ENCODE measurements around the gene EFNB3. TPM values are rescaled to one million over a fixed set of nuclear protein-coding genes. Genes with fewer than 3 reads are reported as not detected.

Gene EFNB3
- total and polyA plus RNA-seq, 2 of the 8 experiments (the other 6 are each of a cell fraction or from before 2014, with no cell fraction given): 15.0 to 27.3 TPM

- TF ChIP-seq, protein P1, sequence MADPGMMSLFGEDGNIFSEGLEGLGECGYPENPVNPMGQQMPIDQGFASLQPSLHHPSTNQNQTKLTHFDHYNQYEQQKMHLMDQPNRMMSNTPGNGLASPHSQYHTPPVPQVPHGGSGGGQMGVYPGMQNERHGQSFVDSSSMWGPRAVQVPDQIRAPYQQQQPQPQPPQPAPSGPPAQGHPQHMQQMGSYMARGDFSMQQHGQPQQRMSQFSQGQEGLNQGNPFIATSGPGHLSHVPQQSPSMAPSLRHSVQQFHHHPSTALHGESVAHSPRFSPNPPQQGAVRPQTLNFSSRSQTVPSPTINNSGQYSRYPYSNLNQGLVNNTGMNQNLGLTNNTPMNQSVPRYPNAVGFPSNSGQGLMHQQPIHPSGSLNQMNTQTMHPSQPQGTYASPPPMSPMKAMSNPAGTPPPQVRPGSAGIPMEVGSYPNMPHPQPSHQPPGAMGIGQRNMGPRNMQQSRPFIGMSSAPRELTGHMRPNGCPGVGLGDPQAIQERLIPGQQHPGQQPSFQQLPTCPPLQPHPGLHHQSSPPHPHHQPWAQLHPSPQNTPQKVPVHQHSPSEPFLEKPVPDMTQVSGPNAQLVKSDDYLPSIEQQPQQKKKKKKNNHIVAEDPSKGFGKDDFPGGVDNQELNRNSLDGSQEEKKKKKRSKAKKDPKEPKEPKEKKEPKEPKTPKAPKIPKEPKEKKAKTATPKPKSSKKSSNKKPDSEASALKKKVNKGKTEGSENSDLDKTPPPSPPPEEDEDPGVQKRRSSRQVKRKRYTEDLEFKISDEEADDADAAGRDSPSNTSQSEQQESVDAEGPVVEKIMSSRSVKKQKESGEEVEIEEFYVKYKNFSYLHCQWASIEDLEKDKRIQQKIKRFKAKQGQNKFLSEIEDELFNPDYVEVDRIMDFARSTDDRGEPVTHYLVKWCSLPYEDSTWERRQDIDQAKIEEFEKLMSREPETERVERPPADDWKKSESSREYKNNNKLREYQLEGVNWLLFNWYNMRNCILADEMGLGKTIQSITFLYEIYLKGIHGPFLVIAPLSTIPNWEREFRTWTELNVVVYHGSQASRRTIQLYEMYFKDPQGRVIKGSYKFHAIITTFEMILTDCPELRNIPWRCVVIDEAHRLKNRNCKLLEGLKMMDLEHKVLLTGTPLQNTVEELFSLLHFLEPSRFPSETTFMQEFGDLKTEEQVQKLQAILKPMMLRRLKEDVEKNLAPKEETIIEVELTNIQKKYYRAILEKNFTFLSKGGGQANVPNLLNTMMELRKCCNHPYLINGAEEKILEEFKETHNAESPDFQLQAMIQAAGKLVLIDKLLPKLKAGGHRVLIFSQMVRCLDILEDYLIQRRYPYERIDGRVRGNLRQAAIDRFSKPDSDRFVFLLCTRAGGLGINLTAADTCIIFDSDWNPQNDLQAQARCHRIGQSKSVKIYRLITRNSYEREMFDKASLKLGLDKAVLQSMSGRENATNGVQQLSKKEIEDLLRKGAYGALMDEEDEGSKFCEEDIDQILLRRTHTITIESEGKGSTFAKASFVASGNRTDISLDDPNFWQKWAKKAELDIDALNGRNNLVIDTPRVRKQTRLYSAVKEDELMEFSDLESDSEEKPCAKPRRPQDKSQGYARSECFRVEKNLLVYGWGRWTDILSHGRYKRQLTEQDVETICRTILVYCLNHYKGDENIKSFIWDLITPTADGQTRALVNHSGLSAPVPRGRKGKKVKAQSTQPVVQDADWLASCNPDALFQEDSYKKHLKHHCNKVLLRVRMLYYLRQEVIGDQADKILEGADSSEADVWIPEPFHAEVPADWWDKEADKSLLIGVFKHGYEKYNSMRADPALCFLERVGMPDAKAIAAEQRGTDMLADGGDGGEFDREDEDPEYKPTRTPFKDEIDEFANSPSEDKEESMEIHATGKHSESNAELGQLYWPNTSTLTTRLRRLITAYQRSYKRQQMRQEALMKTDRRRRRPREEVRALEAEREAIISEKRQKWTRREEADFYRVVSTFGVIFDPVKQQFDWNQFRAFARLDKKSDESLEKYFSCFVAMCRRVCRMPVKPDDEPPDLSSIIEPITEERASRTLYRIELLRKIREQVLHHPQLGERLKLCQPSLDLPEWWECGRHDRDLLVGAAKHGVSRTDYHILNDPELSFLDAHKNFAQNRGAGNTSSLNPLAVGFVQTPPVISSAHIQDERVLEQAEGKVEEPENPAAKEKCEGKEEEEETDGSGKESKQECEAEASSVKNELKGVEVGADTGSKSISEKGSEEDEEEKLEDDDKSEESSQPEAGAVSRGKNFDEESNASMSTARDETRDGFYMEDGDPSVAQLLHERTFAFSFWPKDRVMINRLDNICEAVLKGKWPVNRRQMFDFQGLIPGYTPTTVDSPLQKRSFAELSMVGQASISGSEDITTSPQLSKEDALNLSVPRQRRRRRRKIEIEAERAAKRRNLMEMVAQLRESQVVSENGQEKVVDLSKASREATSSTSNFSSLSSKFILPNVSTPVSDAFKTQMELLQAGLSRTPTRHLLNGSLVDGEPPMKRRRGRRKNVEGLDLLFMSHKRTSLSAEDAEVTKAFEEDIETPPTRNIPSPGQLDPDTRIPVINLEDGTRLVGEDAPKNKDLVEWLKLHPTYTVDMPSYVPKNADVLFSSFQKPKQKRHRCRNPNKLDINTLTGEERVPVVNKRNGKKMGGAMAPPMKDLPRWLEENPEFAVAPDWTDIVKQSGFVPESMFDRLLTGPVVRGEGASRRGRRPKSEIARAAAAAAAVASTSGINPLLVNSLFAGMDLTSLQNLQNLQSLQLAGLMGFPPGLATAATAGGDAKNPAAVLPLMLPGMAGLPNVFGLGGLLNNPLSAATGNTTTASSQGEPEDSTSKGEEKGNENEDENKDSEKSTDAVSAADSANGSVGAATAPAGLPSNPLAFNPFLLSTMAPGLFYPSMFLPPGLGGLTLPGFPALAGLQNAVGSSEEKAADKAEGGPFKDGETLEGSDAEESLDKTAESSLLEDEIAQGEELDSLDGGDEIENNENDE (IDR thresholded peaks at IDR 0.05; ENCODE audit: insufficient replicate concordance, low read length): no peak
- TF ChIP-seq SP1 (IDR thresholded peaks at IDR 0.05; ENCODE audit: low read depth, low read length) (peak; percentile 94), BACH1 (IDR thresholded peaks at IDR 0.05; ENCODE audit: low read length) (peak; percentile 68; the same call in 1 of the 2 replicates), POLR2A (IDR thresholded peaks at IDR 0.05; ENCODE audit: control extremely low read depth in 1 of 2, low read depth in 2 of 2, low read length in 2 of 2) (peak in 1 of 2 experiments; percentile 55; a peak in 1 of 3 replicates), MAFK (IDR thresholded peaks at IDR 0.05; ENCODE audit: low read depth, low read length) (no peak), TBP (IDR thresholded peaks at IDR 0.05; ENCODE audit: low read depth, low read length) (no peak), TAF1 (IDR thresholded peaks at IDR 0.05; ENCODE audit: low read depth, low read length) (no peak), KDM1A (IDR thresholded peaks at IDR 0.05; ENCODE audit: borderline replicate concordance, low read length) (peak; percentile 93), BCL11A (IDR thresholded peaks at IDR 0.05; ENCODE audit: low read depth in 2 of 2, low read length in 2 of 2) (no peak)
- TF ChIP-seq, protein P2, sequence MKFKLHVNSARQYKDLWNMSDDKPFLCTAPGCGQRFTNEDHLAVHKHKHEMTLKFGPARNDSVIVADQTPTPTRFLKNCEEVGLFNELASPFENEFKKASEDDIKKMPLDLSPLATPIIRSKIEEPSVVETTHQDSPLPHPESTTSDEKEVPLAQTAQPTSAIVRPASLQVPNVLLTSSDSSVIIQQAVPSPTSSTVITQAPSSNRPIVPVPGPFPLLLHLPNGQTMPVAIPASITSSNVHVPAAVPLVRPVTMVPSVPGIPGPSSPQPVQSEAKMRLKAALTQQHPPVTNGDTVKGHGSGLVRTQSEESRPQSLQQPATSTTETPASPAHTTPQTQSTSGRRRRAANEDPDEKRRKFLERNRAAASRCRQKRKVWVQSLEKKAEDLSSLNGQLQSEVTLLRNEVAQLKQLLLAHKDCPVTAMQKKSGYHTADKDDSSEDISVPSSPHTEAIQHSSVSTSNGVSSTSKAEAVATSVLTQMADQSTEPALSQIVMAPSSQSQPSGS (IDR thresholded peaks at IDR 0.05; ENCODE audit: low read length): no peak
Measured at GRCh38 chr17:7704601-7705268, at the start of gene EFNB3 (continued).

All from H1 (cell line).